SU-DHL-6 (cell line): ENCODE data around the gene CDKN1B.

ENCODE experiments used
- EZH2phosphoT487 ChIP-seq: fragments of 200-600 bp; sonication (generic), shearing (Covaris generic); conservative IDR thresholded peaks from 2 replicates; pipeline ENCODE4 v1.6.1; 2018; ENCODE audit warnings: mild to moderate bottlenecking, antibody characterized with exemption, low read length, moderate library complexity, mixed read lengths
- TF ChIP-seq, protein P1 (sequence below): fragments of 200-600 bp; sonication (generic); IDR thresholded peaks from one replicate; pipeline ENCODE4 v1.5.1; 2017; ENCODE audit warnings: antibody characterized with exemption, mild to moderate bottlenecking, low read length, moderate library complexity; ENCODE audit not compliant: insufficient read depth, poor library complexity, severe bottlenecking

DNA sequence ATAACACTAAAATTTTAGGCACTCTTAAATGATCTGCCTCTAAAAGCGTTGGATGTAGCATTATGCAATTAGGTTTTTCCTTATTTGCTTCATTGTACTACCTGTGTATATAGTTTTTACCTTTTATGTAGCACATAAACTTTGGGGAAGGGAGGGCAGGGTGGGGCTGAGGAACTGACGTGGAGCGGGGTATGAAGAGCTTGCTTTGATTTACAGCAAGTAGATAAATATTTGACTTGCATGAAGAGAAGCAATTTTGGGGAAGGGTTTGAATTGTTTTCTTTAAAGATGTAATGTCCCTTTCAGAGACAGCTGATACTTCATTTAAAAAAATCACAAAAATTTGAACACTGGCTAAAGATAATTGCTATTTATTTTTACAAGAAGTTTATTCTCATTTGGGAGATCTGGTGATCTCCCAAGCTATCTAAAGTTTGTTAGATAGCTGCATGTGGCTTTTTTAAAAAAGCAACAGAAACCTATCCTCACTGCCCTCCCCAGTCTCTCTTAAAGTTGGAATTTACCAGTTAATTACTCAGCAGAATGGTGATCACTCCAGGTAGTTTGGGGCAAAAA, 4.1 kb downstream of the CDKN1B start:
- TF ChIP-seq, protein P1, sequence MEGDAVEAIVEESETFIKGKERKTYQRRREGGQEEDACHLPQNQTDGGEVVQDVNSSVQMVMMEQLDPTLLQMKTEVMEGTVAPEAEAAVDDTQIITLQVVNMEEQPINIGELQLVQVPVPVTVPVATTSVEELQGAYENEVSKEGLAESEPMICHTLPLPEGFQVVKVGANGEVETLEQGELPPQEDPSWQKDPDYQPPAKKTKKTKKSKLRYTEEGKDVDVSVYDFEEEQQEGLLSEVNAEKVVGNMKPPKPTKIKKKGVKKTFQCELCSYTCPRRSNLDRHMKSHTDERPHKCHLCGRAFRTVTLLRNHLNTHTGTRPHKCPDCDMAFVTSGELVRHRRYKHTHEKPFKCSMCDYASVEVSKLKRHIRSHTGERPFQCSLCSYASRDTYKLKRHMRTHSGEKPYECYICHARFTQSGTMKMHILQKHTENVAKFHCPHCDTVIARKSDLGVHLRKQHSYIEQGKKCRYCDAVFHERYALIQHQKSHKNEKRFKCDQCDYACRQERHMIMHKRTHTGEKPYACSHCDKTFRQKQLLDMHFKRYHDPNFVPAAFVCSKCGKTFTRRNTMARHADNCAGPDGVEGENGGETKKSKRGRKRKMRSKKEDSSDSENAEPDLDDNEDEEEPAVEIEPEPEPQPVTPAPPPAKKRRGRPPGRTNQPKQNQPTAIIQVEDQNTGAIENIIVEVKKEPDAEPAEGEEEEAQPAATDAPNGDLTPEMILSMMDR = no peak
- TF ChIP-seq EZH2phosphoT487 = no peak
